GM06990 (cell line): ENCODE data around the gene MEST.
"Not testable (repeated sequence)": the region's sequence is repeated elsewhere in the genome, so short reads cannot be mapped to it uniquely, and the experiment has no call there.

Source experiments
- DNase-seq: peaks from one replicate; pipeline ENCODE4 v3.0.0-alpha.2; 2011; ENCODE audit not compliant: insufficient read length; ENCODE audit errors: extremely low read depth
- H3K27me3 ChIP-seq: replicated peaks from 2 replicates; pipeline ENCODE4 v1.6.0; 2011; ENCODE audit warnings: low read length; ENCODE audit not compliant: control insufficient read depth, insufficient read depth
- H3K36me3 ChIP-seq: 2 replicates; pipeline ENCODE4 v1.5.1; 2011; ENCODE audit warnings: low read length; ENCODE audit not compliant: control insufficient read depth, insufficient read depth
- H3K4me3 ChIP-seq: replicated peaks from 2 replicates; pipeline ENCODE4 v1.5.1; 2011; ENCODE audit warnings: low read depth, mild to moderate bottlenecking, control low read depth, low read length
- TF ChIP-seq, protein P1 (sequence below): IDR thresholded peaks from 2 replicates; pipeline ENCODE4 v1.5.1; 2011; ENCODE audit warnings: low read length, control low read depth, mild to moderate bottlenecking, inconsistent platforms; ENCODE audit not compliant: insufficient read depth, poor library complexity, severe bottlenecking

The MEST gene, protein sequence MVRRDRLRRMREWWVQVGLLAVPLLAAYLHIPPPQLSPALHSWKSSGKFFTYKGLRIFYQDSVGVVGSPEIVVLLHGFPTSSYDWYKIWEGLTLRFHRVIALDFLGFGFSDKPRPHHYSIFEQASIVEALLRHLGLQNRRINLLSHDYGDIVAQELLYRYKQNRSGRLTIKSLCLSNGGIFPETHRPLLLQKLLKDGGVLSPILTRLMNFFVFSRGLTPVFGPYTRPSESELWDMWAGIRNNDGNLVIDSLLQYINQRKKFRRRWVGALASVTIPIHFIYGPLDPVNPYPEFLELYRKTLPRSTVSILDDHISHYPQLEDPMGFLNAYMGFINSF

DNA sequence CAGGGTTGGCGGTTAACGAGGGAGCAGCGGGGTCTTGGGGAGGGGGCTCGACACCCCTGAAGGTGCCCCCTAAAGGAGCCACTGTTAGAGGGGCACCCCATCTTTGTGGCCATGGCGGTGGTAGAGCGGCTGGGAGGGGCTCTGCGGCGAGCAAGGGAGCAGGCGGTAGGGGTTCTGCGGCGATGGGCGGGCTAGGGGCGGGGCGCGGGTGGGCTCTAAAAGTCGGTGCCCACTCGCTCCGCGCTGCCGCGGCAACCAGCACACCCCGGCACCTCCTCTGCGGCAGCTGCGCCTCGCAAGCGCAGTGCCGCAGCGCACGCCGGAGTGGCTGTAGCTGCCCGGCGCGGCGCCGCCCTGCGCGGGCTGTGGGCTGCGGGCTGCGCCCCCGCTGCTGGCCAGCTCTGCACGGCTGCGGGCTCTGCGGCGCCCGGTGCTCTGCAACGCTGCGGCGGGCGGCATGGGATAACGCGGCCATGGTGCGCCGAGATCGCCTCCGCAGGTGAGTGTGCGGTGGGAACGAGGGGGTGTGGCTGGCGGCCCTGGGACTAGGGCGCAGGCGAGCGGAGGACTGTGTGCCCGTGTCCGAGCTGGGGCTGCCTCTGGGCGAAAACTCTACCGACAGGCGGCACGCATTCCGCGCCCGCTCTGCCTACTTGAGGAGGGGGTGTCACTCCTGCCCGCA is at the start of gene MEST:
TSS of gene MEST (plus strand) at position 245 of the 682 bp plus-strand sequence. CDS start at position 474, 229 bp downstream.
- no peak for DNase-seq
- Histone ChIP-seq H3K27me3 (no peaks in the 10 kb centered on the region), H3K4me3 (peak within 1 kb of the TSS; percentile 25), H3K36me3 (no peaks in the 10 kb centered on the region)
- TF ChIP-seq, protein P1, sequence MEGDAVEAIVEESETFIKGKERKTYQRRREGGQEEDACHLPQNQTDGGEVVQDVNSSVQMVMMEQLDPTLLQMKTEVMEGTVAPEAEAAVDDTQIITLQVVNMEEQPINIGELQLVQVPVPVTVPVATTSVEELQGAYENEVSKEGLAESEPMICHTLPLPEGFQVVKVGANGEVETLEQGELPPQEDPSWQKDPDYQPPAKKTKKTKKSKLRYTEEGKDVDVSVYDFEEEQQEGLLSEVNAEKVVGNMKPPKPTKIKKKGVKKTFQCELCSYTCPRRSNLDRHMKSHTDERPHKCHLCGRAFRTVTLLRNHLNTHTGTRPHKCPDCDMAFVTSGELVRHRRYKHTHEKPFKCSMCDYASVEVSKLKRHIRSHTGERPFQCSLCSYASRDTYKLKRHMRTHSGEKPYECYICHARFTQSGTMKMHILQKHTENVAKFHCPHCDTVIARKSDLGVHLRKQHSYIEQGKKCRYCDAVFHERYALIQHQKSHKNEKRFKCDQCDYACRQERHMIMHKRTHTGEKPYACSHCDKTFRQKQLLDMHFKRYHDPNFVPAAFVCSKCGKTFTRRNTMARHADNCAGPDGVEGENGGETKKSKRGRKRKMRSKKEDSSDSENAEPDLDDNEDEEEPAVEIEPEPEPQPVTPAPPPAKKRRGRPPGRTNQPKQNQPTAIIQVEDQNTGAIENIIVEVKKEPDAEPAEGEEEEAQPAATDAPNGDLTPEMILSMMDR = no peak

DNA sequence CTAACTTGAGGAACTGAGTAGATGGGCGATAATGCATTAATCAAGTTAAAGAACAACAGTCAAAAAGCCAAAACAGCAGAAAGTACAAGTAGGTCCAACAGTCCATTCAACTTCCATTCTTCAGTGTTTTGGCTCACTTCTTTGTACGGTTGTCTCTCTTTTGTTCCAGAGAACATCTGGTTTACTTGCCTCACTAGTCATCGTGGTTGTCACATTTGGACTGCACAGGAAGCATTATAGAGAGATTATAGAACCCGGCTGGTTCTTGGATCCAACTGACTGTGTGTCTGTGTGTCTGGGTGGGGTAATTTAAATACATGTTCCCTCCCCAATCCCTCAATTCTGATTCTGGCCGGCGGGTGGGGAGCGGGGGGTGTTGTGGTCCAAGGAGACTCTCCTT is 49.3 kb upstream of the MEST start:
- TF ChIP-seq, protein P1 = no peak
- H3K27me3 ChIP-seq = no peaks in the 10 kb centered on the region
- DNase-seq = no peak
- H3K36me3 ChIP-seq = no peaks in the 10 kb centered on the region
- no peak overlapping the region for H3K4me3 ChIP-seq

DNA sequence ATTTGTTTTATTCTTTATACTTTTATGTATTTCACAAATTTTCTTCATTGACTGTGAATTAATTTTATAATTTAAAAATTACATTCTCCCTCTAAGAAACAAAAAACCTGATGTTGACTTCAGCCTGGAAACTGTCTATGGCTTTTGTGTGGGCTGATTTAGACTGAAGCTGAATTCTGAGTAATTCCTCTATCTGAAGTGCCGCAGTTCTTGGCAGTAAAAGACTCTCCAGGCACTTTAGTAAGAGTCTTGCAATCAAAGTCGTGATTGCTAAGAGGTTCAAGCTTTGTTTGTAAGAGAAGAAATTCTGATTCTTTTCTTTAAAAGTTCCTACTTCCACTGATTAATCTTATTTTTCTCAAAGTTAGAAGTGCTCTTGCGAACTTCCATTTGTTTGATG is 47.7 kb upstream of the MEST start:
- Histone ChIP-seq H3K27me3 (no peaks in the 10 kb centered on the region), H3K4me3 (no peak overlapping the region), H3K36me3 (no peaks in the 10 kb centered on the region)
- DNase-seq = no peak
- TF ChIP-seq, protein P1 = no peak

DNA sequence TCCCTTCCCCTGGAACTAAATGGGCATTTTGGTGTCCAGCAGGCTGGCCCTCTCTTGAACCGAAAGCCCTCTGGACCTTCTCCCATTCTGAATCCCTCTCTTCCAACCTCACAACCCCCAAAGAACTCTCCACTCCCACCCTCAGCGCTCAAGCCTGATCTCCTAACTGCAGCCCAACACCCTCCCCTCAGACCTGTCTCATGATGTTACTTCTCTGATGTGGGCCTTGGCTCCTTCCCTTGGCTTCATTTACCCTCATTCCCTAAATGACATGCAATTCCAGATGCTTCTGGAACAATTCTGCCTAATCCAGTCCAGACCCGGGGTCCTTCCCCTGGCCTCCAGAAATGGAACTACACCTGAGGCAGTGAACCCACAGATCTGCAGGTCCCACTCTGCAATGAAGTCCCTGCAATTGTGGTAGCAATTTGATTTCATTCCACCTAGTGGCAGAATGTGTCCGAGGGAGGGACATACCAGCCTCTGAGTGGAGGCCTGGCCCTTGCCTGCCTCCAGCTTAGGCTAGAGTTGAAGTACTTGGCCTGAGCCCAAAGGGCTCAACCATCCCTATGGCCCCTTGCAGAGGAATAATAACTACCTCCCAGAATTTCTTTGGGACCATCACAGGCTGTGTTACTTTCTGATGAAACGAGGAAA is 47.0 kb upstream of the MEST start:
- TF ChIP-seq, protein P1 = no peak
- no peaks in the 10 kb centered on the region for H3K36me3 ChIP-seq
- no peaks in the 10 kb centered on the region for H3K27me3 ChIP-seq
- DNase-seq = no peak
- H3K4me3 ChIP-seq = no peak overlapping the region

DNA sequence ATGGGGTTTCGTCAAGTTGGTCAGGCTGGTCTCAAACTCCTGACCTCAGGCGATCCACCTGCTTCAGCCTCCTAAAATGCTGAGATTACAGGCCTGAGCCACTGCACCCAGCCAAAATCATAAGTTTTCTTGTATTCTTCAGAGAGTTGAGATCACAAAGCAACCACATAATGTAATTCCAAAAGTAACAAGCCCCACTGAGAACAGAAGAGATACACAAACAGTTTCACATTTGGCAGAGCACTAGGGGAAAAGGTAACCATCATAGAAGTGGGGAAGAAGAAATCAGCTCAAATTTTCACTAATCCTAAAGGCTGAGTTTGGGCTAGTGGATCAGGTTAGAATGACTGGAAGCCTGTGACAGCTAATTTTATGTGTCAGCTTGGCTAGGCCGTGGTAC is 45.6 kb upstream of the MEST start:
- H3K4me3 ChIP-seq = no peak overlapping the region
- H3K27me3 ChIP-seq = no peaks in the 10 kb centered on the region
- TF ChIP-seq, protein P1 = no peak
- no peaks in the 10 kb centered on the region for H3K36me3 ChIP-seq
- DNase-seq = no peak

DNA sequence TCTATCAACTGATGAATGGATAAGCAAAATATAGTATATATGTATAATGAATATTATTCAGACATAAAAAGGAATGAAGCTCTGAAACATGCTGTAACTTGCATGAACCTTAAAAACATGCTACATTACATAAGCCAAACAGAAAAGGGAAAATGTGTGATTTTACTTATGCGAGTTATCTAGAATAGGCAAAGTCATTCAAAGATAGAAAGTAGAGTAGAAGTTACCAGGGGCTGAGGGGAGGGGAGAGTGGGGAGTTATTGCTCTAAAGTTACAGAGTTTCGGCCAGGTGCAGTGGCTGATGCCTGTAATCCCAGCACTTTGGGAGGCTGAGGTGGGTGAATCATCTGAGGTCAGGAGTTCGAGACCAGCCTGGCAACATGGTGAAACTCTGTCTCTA is 40.5 kb upstream of the MEST start:
- H3K4me3 ChIP-seq, H3K27me3 ChIP-seq, H3K36me3 ChIP-seq, DNase-seq: not testable (repeated sequence)
